ENCODE measurements around the gene ATP8A2. TPM values are rescaled to one million over a fixed set of nuclear protein-coding genes. Genes with fewer than 3 reads are reported as not detected.

The ATP8A2 gene
- total RNA-seq, 6 donors from 2014 or later = 0.55 to 1.5 (median 0.87) TPM

DNA sequence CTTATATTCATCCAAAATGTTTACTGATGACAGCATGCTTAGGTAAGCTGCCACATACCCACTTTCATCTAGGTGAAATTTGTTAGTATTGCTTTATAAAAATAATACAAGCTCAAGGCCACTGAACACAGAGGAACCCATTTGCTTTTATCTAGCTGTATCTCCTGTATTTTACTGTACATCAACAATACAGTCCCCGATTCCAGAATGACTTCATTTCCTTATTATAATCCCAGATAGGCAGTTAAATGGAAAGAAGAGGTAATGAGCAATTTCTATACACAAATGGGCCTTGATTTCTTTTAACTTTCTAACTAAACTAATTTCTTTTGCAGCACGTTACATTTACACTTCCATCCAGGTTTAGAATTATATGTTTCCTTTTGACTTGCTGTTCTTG, 593.8 kb downstream of the ATP8A2 start:
- H3K4me3 ChIP-seq = no peak overlapping the region
- ATAC-seq (ENCODE audit: low FRiP score in 2 of 2) = no peak
- no peak for TF ChIP-seq POLR2AphosphoS5 (IDR thresholded peaks at IDR 0.05)
- no peak for TF ChIP-seq POLR2A (IDR thresholded peaks at IDR 0.05)
- TF ChIP-seq, protein P1, sequence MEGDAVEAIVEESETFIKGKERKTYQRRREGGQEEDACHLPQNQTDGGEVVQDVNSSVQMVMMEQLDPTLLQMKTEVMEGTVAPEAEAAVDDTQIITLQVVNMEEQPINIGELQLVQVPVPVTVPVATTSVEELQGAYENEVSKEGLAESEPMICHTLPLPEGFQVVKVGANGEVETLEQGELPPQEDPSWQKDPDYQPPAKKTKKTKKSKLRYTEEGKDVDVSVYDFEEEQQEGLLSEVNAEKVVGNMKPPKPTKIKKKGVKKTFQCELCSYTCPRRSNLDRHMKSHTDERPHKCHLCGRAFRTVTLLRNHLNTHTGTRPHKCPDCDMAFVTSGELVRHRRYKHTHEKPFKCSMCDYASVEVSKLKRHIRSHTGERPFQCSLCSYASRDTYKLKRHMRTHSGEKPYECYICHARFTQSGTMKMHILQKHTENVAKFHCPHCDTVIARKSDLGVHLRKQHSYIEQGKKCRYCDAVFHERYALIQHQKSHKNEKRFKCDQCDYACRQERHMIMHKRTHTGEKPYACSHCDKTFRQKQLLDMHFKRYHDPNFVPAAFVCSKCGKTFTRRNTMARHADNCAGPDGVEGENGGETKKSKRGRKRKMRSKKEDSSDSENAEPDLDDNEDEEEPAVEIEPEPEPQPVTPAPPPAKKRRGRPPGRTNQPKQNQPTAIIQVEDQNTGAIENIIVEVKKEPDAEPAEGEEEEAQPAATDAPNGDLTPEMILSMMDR (IDR thresholded peaks at IDR 0.05) = no peak
- TF ChIP-seq EP300 (IDR thresholded peaks at IDR 0.05) = no peak
- H3K4me1 ChIP-seq = no peaks in the 10 kb centered on the region
- no peak for DNase-seq
- no peak overlapping the region for H3K27ac ChIP-seq
- no peaks in the 10 kb centered on the region for H3K36me3 ChIP-seq
- H3K9me3 ChIP-seq = no peaks in the 10 kb centered on the region
- H3K27me3 ChIP-seq = no peaks in the 10 kb centered on the region
- 59 to 63% methylated on average over 2 of the region's 2 CpGs for WGBS, 2 donors

DNA sequence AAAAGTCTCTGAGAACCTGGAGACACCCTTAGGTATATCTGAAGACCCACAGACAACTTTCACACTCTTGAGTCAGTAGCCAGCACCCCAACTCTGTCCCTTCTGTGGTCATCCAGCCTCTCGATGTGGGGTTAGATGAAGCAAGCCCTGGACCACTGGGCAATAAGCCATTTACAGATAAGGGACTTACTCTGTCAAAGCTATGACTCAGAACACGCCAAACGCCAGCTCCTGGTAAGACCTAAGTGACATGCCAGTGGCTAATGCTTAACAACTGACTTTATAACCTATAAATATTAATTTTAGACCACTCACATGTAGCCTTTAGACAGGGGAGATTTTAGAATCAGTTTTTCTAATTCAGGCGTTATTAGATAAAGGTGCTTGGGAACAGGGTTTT, 594.3 kb downstream of the ATP8A2 start:
- ATAC-seq (ENCODE audit: low FRiP score in 2 of 2) = no peak
- no peak for DNase-seq
- TF ChIP-seq POLR2AphosphoS5 (IDR thresholded peaks at IDR 0.05) (no peak), POLR2A (IDR thresholded peaks at IDR 0.05) (no peak), EP300 (IDR thresholded peaks at IDR 0.05) (no peak)
- TF ChIP-seq, protein P1 (IDR thresholded peaks at IDR 0.05) = no peak
- Histone ChIP-seq H3K27ac (no peak overlapping the region), H3K27me3 (no peaks in the 10 kb centered on the region), H3K4me3 (no peak overlapping the region), H3K4me1 (no peaks in the 10 kb centered on the region), H3K36me3 (no peaks in the 10 kb centered on the region), H3K9me3 (no peaks in the 10 kb centered on the region)
- 72 to 79% methylated on average over 4 of the region's 4 CpGs for WGBS, 2 donors

DNA sequence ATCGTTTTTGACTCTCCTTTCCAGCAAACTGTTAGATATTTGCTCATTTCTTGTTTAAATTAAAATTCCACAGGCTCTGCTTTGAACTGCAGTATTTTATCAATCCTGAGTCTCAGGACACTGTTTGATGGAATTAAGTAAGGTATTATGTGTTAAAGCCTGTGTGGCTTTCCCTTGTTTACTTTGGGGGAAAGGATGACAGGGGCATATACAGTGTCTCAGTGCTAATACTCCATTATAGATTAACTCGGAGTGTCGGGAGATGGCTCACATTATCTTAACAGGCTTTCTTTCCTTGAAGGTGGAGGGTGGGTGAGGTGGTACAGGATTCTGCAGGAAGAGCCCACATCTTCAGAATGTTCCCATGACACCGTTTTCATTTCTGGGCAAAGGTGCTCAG, 595.4 kb downstream of the ATP8A2 start:
- DNase-seq = no peak
- no peaks in the 10 kb centered on the region for H3K9me3 ChIP-seq
- no peaks in the 10 kb centered on the region for H3K4me1 ChIP-seq
- no peak for TF ChIP-seq POLR2AphosphoS5 (IDR thresholded peaks at IDR 0.05)
- no peak for TF ChIP-seq POLR2A (IDR thresholded peaks at IDR 0.05)
- TF ChIP-seq, protein P1 (IDR thresholded peaks at IDR 0.05) = no peak
- TF ChIP-seq EP300 (IDR thresholded peaks at IDR 0.05) = no peak
- H3K36me3 ChIP-seq = no peaks in the 10 kb centered on the region
- ATAC-seq (ENCODE audit: low FRiP score in 2 of 2) = no peak
- 44 to 49% methylated on average over 4 of the region's 4 CpGs for WGBS, 2 donors
- H3K4me3 ChIP-seq = no peak overlapping the region
- no peaks in the 10 kb centered on the region for H3K27me3 ChIP-seq
- H3K27ac ChIP-seq = no peak overlapping the region

DNA sequence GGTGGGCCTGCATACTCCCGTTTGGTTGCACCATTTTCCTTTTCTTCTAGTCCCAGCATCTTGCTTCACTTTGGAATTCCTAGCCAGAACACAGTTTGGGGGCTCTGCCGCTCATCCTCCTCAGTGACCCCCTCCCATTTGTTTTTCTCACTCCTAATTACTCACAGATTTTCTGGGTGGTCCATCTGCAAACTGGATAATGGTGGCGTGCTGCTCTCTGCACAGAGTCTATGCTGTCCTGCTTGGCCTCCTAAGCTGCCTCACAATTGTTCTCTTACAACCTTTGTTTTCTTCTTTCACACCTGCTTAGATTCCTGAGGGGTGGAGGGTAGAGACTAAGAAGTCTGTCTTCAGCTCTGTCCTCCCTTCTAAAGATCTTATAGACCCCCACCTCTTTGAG, 599.3 kb downstream of the ATP8A2 start:
- Histone ChIP-seq H3K27me3 (no peaks in the 10 kb centered on the region), H3K27ac (no peak overlapping the region), H3K4me1 (no peaks in the 10 kb centered on the region), H3K4me3 (no peak overlapping the region), H3K36me3 (no peaks in the 10 kb centered on the region), H3K9me3 (no peaks in the 10 kb centered on the region)
- TF ChIP-seq POLR2A (IDR thresholded peaks at IDR 0.05) (no peak), EP300 (IDR thresholded peaks at IDR 0.05) (no peak), POLR2AphosphoS5 (IDR thresholded peaks at IDR 0.05) (no peak)
- TF ChIP-seq, protein P1 (IDR thresholded peaks at IDR 0.05) = no peak
- WGBS, 2 donors = 79 to 86% methylated on average over 3 of the region's 3 CpGs
- no peak for ATAC-seq (ENCODE audit: low FRiP score in 2 of 2)
- DNase-seq = no peak

DNA sequence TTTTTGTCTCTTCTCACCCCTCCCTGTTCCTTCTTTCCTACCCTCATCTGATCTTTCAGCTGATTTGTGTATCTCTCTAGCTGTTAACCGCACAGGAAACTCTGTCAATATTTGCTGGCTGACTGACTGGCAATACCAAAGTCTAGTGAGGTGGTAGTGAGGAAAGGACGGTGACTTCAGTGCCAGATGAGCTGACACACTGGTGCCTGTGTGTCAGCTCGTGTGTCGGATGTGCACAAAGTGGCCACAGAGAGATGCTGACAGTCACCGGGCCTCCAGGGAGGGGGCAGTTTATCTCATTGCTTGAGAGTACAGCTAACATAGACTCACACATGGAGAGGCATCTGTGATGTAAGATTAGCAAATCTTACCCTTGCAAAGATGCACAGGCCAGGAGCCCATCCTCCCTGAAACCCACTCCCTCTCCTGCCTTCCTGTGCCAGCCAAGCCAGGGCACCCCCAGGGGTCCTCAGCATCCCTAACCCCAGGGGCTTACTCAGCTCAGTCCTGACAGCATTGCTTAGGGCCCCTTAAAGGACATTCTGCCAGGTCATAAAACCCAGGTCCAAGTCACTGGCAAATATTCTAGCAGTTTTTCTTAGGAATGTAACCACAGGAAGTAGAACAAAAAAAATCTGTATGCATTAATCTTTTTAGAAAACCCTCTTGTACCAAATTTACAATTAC, 599.8 kb downstream of the ATP8A2 start:
- no peak for TF ChIP-seq EP300 (IDR thresholded peaks at IDR 0.05)
- TF ChIP-seq POLR2A (IDR thresholded peaks at IDR 0.05) = no peak
- TF ChIP-seq, protein P1 (IDR thresholded peaks at IDR 0.05) = no peak
- no peak for TF ChIP-seq POLR2AphosphoS5 (IDR thresholded peaks at IDR 0.05)
- no peaks in the 10 kb centered on the region for H3K4me1 ChIP-seq
- no peaks in the 10 kb centered on the region for H3K36me3 ChIP-seq
- no peak overlapping the region for H3K27ac ChIP-seq
- ATAC-seq (ENCODE audit: low FRiP score in 2 of 2) = no peak
- no peaks in the 10 kb centered on the region for H3K9me3 ChIP-seq
- 74 to 79% methylated on average over 5 of the region's 5 CpGs for WGBS, 2 donors
- DNase-seq = no peak
- H3K4me3 ChIP-seq = no peak overlapping the region
- no peaks in the 10 kb centered on the region for H3K27me3 ChIP-seq

Data from upper lobe of left lung (tissue), 6 donors.